Lower lobe of right lung (tissue), 2 donors: ENCODE measurements around the gene ZNG1B. TPM values are rescaled to one million over a fixed set of nuclear protein-coding genes. Genes with fewer than 3 reads are reported as not detected.
A peak's percentile ranks its signal among the peaks of the same experiment; 100 is the strongest.
"Not testable (repeated sequence)": the region's sequence is repeated elsewhere in the genome, so short reads cannot be mapped to it uniquely, and the experiment has no call there.

Experiments used
- ATAC-seq, 2 donors: fragments of 200-7000 bp; cut with Tn5 transposase; one replicate each; pipeline ENCODE4 v1.9.1; 2020 to 2022; ENCODE audit warnings: mild to moderate bottlenecking in 2 of 2, moderate library complexity in 2 of 2
- DNase-seq: peaks from one replicate; pipeline ENCODE4 v3.0.0-alpha.2; 2020
- H3K27ac ChIP-seq: fragments of 200-600 bp; one replicate; pipeline ENCODE4 v1.8.0; 2022
- H3K27me3 ChIP-seq: fragments of 200-600 bp; one replicate; pipeline ENCODE4 v1.8.0; 2022; ENCODE audit warnings: low read depth
- H3K36me3 ChIP-seq: fragments of 200-600 bp; one replicate; pipeline ENCODE4 v1.8.0; 2022; ENCODE audit warnings: mild to moderate bottlenecking
- H3K4me1 ChIP-seq: fragments of 200-600 bp; one replicate; pipeline ENCODE4 v1.8.0; 2022
- H3K4me3 ChIP-seq: fragments of 200-600 bp; one replicate; pipeline ENCODE4 v1.8.0; 2022; ENCODE audit warnings: mild to moderate bottlenecking
- H3K9me3 ChIP-seq: fragments of 200-600 bp; one replicate; pipeline ENCODE4 v1.8.0; 2022
- intact Hi-C: fragments of 100-400 bp; cut with DNase I; formaldehyde crosslinking; loops from one replicate; pipeline ENCODE4 v1.11.0; 2022
- total RNA-seq: library from RNA; stranded (reverse); fragmentation: NEBNext Ultra II Directional; extraction: Animal tissue kit (Norgen Biotek cat#: 25700); gene quantifications from one replicate; pipeline ENCODE4 v1.2.1, GENCODE V29; 2021
- donor health status: DM: no; HTN: yes; CAD: no; lungs with severe emphysema.

ZNG1B gene
- total RNA-seq, 1 donor from 2014 or later = 32.0 TPM

DNA sequence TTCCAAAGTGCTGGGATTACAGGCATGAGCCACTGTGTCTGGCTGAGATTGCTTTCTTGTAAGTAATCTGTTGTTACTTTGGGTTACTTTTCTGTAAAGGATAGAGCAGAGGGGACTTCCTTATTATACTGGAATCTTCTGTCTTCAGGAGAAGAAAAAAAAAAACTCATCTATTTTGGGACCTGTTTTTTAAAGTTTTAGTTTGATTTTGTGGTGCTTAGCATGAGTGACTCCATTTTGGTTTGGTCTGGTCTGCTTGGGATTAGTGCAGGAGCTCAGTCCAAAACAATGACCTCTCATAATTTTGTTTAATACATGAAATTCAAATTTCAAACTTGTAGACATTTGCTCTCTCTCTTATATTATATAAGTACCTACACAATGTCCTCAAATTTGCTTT lies 4.0 kb upstream of the ZNG1B start:
- ATAC-seq, intact Hi-C loops, H3K4me1 ChIP-seq: not testable (repeated sequence)

DNA sequence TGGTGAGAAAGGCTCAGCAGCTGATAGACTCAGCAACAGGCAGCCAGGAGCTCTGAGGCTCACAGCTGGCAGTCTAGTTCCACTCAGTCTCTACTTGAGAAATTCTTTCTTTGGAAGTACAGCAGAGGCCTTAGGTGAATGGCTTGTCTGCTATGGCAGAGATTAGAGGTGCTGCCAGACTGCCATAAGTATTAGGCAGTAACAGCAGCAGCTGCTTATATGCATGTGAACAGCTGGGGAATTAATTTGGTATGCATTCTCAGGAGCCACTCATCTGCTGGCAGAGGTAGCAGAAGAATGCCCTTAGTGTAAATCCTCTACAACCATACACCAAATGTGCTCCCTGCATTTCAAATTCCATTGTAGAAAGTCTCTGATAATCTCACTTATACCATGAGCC lies 28.3 kb downstream of the ZNG1B start:
- H3K27me3 ChIP-seq, H3K27ac ChIP-seq, DNase-seq, H3K4me3 ChIP-seq, H3K4me1 ChIP-seq, H3K36me3 ChIP-seq, H3K9me3 ChIP-seq, intact Hi-C loops, ATAC-seq: not testable (repeated sequence)

More for the DNA sequence above, 4.0 kb upstream of the ZNG1B start:
- H3K36me3 ChIP-seq, H3K4me3 ChIP-seq, H3K27me3 ChIP-seq, H3K9me3 ChIP-seq, DNase-seq, H3K27ac ChIP-seq: not testable (repeated sequence)

DNA sequence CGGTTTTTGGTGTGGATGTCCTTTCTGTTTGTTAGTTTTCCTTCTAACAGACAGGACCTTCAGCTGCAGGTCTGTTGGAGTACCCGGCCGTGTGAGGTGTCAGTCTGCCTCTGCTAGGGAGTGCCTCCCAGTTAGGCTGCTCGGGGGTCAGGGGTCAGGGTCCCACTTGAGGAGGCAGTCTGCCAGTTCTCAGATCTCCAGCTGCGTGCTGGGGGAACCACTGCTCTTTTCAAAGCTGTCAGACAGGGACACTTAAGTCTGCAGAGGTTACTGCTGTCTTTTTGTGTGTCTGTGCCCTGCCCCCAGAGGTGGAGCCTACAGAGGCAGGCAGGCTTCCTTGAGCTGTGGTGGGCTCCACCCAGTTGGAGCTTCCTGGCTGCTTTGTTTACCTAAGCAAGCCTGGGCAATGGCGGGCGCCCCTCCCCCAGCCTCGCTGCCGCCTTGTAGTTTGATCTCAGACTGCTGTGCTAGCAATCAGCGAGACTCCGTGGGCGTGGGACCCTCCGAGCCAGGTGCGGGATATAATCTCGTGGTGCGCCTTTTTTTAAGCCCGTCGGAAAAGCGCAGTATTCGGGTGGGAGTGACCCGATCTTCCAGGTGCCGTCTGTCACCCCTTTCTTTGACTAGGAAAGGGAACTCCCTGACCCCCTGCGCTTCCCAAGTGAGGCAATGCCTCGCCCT lies 39.3 kb downstream of the ZNG1B start:
- H3K4me1 ChIP-seq, DNase-seq, H3K27me3 ChIP-seq, H3K36me3 ChIP-seq, ATAC-seq, H3K4me3 ChIP-seq, H3K9me3 ChIP-seq, H3K27ac ChIP-seq, intact Hi-C loops: not testable (repeated sequence)

DNA sequence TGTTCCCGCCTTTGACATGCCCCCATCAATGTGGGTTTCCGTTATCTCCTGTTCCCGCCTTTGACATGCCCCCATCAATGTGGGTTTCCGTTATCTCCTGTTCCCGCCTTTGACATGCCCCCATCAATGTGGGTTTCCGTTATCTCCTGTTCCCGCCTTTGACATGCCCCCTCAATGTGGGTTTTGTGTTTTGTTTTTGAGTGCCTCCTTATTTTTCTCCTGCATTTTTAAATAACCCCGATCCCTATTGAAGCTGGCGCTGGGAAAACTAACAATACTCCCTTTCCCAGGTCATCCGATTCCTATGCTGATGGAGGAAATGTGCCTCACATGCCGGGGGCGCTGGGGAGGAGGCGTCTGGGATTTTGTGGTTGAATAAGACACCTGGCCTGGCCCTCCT lies 59.0 kb downstream of the ZNG1B start:
- intact Hi-C loops, DNase-seq, H3K27ac ChIP-seq, H3K9me3 ChIP-seq, H3K4me1 ChIP-seq, H3K4me3 ChIP-seq, H3K36me3 ChIP-seq, ATAC-seq: not testable (repeated sequence)
- H3K27me3 ChIP-seq = peaks cover 21% of the 10 kb centered on the region

DNA sequence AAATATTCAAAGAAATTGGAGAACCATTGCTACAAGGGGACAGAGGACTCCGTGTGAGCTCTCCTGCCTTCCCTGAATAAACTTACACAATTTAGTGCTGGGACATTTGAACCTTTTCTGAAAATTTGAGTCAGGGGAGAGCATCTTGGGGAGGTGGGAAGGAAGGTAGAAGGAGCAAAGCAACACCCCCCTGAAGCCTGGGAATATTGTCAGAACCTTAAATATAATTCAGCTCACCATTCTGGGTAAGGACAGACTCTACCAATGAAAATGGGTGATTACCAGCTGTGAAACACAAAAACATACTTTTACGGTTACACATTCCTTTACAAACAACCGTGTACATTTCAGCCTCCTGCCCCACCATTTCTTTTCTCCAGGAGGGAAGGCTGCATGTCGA lies 60.9 kb downstream of the ZNG1B start, which contains the start of gene FOXD4L1:
TSS of gene FOXD4L1 (plus strand) at position 301 of the 400 bp plus-strand sequence. CDS start 592 bp downstream, outside the sequence.
- H3K9me3 ChIP-seq, ATAC-seq, DNase-seq, H3K36me3 ChIP-seq, H3K4me3 ChIP-seq, H3K27ac ChIP-seq, intact Hi-C loops: not testable (repeated sequence)
- Histone ChIP-seq H3K4me1 (peaks cover 12% of the 10 kb centered on the region), H3K27me3 (peaks cover 36% of the 10 kb centered on the region)

DNA sequence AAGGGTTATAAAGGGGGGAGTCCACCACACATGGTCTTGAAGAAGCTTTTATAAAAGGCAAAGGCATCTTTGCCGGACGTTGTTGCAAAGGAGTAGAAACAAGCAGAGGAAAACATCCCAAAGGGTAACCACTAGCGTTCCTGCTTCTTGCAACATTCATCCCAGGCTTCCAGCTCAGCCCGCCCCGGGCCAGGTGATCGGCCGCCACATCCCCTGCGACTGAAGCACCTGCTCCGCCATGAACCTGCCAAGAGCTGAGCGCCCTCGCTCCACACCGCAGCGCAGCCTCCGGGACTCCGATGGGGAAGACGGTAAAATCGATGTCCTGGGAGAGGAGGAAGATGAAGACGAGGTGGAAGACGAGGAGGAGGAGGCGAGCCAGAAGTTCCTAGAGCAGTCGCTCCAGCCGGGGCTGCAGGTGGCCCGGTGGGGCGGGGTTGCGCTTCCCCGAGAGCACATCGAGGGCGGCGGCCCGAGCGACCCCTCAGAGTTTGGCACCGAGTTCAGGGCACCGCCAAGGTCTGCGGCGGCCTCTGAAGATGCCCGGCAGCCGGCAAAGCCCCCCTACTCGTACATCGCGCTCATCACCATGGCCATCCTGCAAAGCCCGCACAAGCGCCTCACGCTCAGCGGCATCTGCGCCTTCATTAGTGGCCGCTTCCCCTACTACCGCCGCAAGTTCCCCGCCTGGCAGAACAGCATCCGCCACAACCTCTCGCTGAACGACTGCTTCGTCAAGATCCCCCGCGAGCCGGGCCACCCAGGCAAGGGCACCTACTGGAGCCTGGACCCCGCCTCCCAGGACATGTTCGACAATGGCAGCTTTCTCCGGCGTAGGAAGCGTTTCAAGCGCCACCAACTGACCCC lies 61.8 kb downstream of the ZNG1B start:
- H3K9me3 ChIP-seq, H3K27ac ChIP-seq, intact Hi-C loops, H3K36me3 ChIP-seq, DNase-seq, H3K4me3 ChIP-seq, ATAC-seq: not testable (repeated sequence)
- peaks cover 16% of the 10 kb centered on the region for H3K4me1 ChIP-seq
- peaks cover 45% of the 10 kb centered on the region for H3K27me3 ChIP-seq

DNA sequence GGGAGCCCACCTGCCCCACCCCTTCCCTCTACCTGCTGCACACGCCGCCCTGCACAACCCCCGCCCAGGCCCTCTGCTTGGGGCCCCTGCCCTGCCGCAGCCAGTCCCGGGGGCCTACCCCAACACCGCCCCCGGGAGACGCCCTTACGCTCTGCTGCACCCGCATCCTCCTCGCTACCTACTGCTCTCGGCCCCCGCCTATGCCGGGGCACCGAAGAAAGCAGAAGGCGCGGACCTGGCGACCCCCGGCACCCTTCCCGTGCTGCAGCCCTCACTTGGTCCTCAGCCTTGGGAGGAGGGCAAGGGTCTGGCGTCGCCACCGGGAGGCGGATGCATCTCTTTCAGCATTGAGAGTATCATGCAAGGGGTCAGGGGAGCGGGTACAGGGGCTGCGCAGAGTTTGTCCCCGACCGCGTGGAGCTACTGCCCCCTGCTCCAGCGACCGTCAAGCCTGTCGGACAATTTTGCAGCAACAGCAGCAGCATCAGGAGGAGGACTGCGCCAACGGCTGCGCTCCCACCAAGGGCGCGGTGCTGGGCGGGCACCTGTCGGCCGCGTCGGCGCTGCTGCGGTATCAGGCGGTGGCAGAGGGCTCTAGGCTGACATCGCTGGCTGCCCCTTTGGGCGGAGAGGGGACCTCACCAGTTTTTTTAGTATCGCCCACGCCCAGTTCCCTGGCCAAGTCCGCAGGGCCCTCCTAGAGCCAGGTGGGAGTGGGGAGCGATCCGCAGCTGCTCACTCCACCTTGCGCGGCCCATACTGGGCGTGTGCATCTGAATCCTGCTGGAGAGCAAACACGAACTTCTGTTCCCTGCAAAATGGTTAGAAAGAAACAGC lies 62.6 kb downstream of the ZNG1B start:
- intact Hi-C loops, DNase-seq, H3K4me3 ChIP-seq, H3K9me3 ChIP-seq, ATAC-seq, H3K27ac ChIP-seq, H3K36me3 ChIP-seq: not testable (repeated sequence)
- H3K27me3 ChIP-seq = peaks cover 48% of the 10 kb centered on the region
- peaks cover 16% of the 10 kb centered on the region for H3K4me1 ChIP-seq

DNA sequence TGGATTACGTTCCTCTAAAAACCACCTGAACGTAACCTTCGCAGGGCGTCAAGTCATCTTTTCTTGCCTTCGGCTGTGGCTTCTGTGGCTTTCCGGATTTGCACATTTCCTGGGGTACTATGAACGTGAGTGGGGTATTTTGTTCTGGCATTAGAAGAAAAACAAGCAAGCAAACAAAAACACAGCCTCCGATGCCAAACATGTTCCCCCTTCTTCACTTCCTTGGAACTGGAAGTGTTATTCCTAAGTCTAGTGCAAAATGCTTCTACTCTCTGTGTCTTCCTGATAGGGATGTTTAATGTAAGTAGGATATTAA lies 63.2 kb downstream of the ZNG1B start:
- peaks cover 16% of the 10 kb centered on the region for H3K4me1 ChIP-seq
- H3K9me3 ChIP-seq, intact Hi-C loops, H3K4me3 ChIP-seq, H3K36me3 ChIP-seq, DNase-seq, H3K27ac ChIP-seq, ATAC-seq: not testable (repeated sequence)
- peaks cover 54% of the 10 kb centered on the region for H3K27me3 ChIP-seq

DNA sequence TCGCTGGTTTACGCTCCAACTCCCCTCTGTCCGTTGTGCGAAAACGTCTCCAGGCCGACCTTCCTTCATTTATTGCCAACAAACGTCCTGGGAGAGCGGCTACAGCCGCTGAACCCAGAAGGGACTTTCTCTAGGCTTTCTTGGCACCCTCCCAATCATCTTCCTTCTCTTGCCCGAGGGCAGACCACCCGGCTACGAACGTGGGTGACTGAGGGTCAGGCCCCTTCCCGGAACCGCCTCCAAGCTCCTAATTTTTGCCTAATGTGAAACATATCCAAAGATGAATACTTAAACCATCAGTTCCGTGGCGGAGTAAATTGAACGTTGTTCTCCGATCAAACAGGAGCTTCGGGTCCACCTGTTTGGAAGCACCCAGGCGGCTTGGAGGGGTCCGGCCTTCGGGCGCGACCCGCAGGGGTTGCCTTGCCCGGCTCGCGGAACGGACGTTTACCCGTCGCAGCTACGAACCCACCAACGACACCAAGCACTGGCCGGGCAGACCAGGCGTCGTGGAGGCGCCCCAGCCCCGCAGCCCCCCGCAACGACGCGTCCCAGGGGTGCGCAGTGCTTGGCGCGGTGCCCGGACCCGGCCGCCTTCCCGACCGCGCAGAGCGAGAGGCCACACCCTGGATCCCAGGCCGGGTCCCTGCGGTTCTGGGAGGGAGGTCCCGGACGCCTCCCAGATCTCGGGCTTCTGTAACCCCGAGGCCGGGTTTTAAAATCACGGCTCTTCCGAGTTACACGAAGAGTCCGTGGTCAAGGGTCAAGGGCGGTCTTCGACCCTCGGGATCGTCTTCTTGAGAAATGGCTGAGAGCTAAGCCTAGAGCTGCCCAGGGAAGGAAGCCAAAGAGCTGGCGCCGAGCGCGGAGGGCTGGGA lies 65.0 kb downstream of the ZNG1B start:
- H3K27me3 ChIP-seq = peaks cover 60% of the 10 kb centered on the region
- intact Hi-C loops, DNase-seq, H3K27ac ChIP-seq, H3K36me3 ChIP-seq, H3K9me3 ChIP-seq: not testable (repeated sequence)
- H3K4me3 ChIP-seq = peak overlapping the region; percentile 46
- peak; percentile 57 to 70 for ATAC-seq
- peaks cover 16% of the 10 kb centered on the region for H3K4me1 ChIP-seq

DNA sequence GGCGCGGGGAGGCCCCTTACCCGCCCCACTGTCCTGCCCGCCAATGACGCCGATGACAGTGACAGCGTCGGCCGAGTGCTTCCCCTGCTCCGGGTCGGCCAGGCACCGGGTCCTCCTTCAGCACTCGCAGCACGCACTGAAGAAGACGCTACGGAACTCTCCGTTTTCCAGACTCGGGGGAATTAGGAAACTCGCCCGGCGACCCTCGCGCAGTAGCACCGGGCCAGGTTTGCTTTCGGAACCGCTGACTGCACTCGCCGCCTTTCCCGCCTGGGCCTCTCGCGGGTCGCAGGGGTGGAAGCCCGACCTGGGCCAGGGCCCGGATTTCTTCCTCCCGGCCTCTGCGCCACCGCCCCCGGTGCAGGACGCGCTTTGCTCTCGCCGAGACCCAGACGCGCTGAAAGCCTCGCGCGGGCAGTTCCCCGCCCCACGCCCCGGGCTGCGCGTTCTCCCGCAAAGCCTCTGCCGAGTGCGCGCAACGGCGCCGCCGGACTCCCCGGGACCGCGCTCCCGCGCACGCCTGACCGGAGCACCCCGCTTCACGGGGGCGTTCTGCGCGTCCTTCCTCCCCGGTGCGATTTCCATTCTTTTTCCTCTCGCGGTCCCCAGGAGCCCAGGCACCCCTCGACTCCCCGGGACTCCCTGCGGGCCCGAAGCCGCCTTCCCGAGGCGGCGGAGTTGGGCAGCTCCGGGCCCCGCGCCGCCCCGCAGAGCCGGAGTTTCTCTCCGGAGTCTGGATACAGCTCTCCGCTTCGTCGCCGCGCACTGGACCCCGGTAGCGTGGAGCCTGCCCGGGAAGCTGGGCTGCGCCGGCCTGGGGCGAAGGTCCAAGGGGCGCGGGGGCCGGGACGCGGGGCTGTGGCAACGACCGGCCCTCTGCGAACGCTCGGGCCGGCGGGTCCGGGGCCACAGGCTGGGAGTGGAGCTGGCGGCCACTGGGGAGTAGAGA lies 65.9 kb downstream of the ZNG1B start:
- peaks cover 68% of the 10 kb centered on the region for H3K27me3 ChIP-seq
- peaks cover 16% of the 10 kb centered on the region for H3K4me1 ChIP-seq
- DNase-seq (peak; percentile 60), ATAC-seq (peak; percentile 72 to 81)
- H3K27ac ChIP-seq, intact Hi-C loops, H3K36me3 ChIP-seq, H3K9me3 ChIP-seq: not testable (repeated sequence)
- peak overlapping the region; percentile 46 for H3K4me3 ChIP-seq

DNA sequence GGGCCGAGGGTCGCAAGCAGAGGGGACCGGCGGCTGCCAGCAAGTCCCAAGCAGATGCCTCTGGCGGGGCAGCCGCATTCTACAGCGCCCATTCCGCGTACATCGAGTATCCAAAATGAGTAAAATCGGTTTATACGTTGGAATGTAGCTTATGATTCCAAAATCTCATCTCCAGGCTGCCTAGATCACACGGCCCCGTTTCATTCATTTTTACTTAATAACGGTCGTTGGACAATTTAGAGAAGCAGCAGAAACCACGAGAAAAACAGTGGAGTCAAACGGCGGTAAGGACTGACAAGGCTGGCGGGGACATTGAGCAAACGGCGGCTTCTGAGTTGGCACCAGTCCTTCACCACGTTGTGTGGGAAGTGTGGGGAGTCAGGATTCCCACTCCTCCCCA lies 66.6 kb downstream of the ZNG1B start:
- H3K4me3 ChIP-seq, intact Hi-C loops: not testable (repeated sequence)

More for the DNA sequence above, 66.6 kb downstream of the ZNG1B start:
- peaks cover 69% of the 10 kb centered on the region for H3K27me3 ChIP-seq
- H3K4me1 ChIP-seq = peaks cover 16% of the 10 kb centered on the region
- not testable (repeated sequence) for H3K9me3 ChIP-seq, H3K36me3 ChIP-seq, ATAC-seq, DNase-seq, H3K27ac ChIP-seq
